WTC11 (cell line): ENCODE results near the gene KCNQ4.

ENCODE experiments used
- CREB1 ChIP-seq: sonication (generic); formaldehyde crosslinking; IDR thresholded peaks from 2 replicates; pipeline ENCODE4 v1.8.0; 2023; ENCODE audit warnings: mild to moderate bottlenecking, missing genetic modification reagents
- GABPB1 ChIP-seq: sonication (generic); formaldehyde crosslinking; IDR thresholded peaks from 2 replicates; pipeline ENCODE4 v1.8.1; 2023; ENCODE audit warnings: mild to moderate bottlenecking, missing genetic modification reagents
- MXD4 ChIP-seq: fragments of 250-450 bp; sonication (Bioruptor Pico); IDR thresholded peaks from 2 replicates; pipeline ENCODE4 v1.8.0; 2021; ENCODE audit warnings: mild to moderate bottlenecking, moderate library complexity, borderline replicate concordance
- NFE2L1 ChIP-seq: sonication (generic); formaldehyde crosslinking; IDR thresholded peaks from 2 replicates; pipeline ENCODE4 v1.8.1; 2023; ENCODE audit warnings: missing genetic modification reagents
- ZNF396 ChIP-seq: fragments of 250-450 bp; sonication (Bioruptor Pico); IDR thresholded peaks from 2 replicates; pipeline ENCODE4 v1.8.0; 2021; ENCODE audit warnings: mild to moderate bottlenecking, moderate library complexity, borderline replicate concordance
- TF ChIP-seq, protein P1 (sequence below): fragments of 200-600 bp; IDR thresholded peaks from 2 replicates; pipeline ENCODE4 v1.8.0; 2022; ENCODE audit warnings: antibody characterized with exemption
- TF ChIP-seq, protein P2 (sequence below): sonication (generic); formaldehyde crosslinking; IDR thresholded peaks from 2 replicates; pipeline ENCODE4 v1.8.0; 2022; ENCODE audit warnings: mild to moderate bottlenecking, missing genetic modification reagents
- TF ChIP-seq, protein P3 (sequence below): sonication (generic); formaldehyde crosslinking; IDR thresholded peaks from 2 replicates; pipeline ENCODE4 v1.8.0; 2023; ENCODE audit warnings: missing genetic modification reagents, mild to moderate bottlenecking, borderline replicate concordance
- TF ChIP-seq, protein P4 (sequence below): sonication (generic); formaldehyde crosslinking; IDR thresholded peaks from 2 replicates; pipeline ENCODE4 v1.8.0; 2023; ENCODE audit warnings: mild to moderate bottlenecking, missing genetic modification reagents
- TF ChIP-seq, protein P5 (sequence below): sonication (generic); formaldehyde crosslinking; IDR thresholded peaks from 2 replicates; pipeline ENCODE4 v1.8.0; 2022; ENCODE audit warnings: mild to moderate bottlenecking, missing genetic modification reagents
- TF ChIP-seq, protein P6 (sequence below): sonication (generic); formaldehyde crosslinking; IDR thresholded peaks from 2 replicates; pipeline ENCODE4 v1.8.1; 2022; ENCODE audit warnings: mild to moderate bottlenecking, missing genetic modification reagents, moderate library complexity, borderline replicate concordance
- TF ChIP-seq, protein P7 (sequence below): sonication (generic); formaldehyde crosslinking; IDR thresholded peaks from 2 replicates; pipeline ENCODE4 v1.8.1; 2023; ENCODE audit warnings: mild to moderate bottlenecking, missing genetic modification reagents, moderate library complexity

DNA sequence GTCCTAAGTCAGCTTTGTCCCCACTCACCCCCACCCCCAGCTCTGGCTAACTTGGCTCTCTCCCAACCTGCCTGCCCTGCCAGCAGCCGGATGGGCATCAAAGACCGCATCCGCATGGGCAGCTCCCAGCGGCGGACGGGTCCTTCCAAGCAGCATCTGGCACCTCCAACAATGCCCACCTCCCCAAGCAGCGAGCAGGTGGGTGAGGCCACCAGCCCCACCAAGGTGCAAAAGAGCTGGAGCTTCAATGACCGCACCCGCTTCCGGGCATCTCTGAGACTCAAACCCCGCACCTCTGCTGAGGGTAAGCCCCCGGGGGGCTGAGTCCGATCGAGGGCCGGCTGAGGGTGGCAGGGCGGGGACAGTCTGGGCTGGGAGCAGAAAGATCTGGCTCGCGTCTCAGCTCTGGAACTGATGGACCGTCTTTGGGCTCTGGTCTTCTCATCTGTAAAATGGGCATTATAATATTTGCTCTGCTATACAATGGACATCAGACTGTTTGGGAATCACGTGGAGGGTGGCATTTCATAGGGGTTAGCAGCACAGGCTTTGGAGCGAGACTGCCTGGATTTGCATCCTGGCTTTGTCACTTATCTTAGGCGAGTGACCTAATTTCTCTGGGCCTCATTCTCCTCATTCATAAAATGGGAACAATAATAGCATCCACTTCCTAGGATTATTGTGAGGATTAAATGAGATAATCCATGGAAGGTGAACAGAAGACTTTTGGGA lies 47.6 kb downstream of the KCNQ4 start:
- TF ChIP-seq, protein P1, sequence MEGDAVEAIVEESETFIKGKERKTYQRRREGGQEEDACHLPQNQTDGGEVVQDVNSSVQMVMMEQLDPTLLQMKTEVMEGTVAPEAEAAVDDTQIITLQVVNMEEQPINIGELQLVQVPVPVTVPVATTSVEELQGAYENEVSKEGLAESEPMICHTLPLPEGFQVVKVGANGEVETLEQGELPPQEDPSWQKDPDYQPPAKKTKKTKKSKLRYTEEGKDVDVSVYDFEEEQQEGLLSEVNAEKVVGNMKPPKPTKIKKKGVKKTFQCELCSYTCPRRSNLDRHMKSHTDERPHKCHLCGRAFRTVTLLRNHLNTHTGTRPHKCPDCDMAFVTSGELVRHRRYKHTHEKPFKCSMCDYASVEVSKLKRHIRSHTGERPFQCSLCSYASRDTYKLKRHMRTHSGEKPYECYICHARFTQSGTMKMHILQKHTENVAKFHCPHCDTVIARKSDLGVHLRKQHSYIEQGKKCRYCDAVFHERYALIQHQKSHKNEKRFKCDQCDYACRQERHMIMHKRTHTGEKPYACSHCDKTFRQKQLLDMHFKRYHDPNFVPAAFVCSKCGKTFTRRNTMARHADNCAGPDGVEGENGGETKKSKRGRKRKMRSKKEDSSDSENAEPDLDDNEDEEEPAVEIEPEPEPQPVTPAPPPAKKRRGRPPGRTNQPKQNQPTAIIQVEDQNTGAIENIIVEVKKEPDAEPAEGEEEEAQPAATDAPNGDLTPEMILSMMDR, result no peak
- TF ChIP-seq CREB1 (CRISPR knock-in tag), result no peak
- TF ChIP-seq, protein P2, sequence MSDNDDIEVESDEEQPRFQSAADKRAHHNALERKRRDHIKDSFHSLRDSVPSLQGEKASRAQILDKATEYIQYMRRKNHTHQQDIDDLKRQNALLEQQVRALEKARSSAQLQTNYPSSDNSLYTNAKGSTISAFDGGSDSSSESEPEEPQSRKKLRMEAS (CRISPR knock-in tag), result no peak
- no peak for TF ChIP-seq NFE2L1
- TF ChIP-seq, protein P3, sequence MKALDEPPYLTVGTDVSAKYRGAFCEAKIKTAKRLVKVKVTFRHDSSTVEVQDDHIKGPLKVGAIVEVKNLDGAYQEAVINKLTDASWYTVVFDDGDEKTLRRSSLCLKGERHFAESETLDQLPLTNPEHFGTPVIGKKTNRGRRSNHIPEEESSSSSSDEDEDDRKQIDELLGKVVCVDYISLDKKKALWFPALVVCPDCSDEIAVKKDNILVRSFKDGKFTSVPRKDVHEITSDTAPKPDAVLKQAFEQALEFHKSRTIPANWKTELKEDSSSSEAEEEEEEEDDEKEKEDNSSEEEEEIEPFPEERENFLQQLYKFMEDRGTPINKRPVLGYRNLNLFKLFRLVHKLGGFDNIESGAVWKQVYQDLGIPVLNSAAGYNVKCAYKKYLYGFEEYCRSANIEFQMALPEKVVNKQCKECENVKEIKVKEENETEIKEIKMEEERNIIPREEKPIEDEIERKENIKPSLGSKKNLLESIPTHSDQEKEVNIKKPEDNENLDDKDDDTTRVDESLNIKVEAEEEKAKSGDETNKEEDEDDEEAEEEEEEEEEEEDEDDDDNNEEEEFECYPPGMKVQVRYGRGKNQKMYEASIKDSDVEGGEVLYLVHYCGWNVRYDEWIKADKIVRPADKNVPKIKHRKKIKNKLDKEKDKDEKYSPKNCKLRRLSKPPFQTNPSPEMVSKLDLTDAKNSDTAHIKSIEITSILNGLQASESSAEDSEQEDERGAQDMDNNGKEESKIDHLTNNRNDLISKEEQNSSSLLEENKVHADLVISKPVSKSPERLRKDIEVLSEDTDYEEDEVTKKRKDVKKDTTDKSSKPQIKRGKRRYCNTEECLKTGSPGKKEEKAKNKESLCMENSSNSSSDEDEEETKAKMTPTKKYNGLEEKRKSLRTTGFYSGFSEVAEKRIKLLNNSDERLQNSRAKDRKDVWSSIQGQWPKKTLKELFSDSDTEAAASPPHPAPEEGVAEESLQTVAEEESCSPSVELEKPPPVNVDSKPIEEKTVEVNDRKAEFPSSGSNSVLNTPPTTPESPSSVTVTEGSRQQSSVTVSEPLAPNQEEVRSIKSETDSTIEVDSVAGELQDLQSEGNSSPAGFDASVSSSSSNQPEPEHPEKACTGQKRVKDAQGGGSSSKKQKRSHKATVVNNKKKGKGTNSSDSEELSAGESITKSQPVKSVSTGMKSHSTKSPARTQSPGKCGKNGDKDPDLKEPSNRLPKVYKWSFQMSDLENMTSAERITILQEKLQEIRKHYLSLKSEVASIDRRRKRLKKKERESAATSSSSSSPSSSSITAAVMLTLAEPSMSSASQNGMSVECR (CRISPR knock-in tag), result no peak
- no peak for TF ChIP-seq MXD4
- TF ChIP-seq ZNF396 (CRISPR knock-in tag), result no peak
- TF ChIP-seq, protein P4, sequence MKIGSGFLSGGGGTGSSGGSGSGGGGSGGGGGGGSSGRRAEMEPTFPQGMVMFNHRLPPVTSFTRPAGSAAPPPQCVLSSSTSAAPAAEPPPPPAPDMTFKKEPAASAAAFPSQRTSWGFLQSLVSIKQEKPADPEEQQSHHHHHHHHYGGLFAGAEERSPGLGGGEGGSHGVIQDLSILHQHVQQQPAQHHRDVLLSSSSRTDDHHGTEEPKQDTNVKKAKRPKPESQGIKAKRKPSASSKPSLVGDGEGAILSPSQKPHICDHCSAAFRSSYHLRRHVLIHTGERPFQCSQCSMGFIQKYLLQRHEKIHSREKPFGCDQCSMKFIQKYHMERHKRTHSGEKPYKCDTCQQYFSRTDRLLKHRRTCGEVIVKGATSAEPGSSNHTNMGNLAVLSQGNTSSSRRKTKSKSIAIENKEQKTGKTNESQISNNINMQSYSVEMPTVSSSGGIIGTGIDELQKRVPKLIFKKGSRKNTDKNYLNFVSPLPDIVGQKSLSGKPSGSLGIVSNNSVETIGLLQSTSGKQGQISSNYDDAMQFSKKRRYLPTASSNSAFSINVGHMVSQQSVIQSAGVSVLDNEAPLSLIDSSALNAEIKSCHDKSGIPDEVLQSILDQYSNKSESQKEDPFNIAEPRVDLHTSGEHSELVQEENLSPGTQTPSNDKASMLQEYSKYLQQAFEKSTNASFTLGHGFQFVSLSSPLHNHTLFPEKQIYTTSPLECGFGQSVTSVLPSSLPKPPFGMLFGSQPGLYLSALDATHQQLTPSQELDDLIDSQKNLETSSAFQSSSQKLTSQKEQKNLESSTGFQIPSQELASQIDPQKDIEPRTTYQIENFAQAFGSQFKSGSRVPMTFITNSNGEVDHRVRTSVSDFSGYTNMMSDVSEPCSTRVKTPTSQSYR (CRISPR knock-in tag), result no peak
- TF ChIP-seq, protein P5, sequence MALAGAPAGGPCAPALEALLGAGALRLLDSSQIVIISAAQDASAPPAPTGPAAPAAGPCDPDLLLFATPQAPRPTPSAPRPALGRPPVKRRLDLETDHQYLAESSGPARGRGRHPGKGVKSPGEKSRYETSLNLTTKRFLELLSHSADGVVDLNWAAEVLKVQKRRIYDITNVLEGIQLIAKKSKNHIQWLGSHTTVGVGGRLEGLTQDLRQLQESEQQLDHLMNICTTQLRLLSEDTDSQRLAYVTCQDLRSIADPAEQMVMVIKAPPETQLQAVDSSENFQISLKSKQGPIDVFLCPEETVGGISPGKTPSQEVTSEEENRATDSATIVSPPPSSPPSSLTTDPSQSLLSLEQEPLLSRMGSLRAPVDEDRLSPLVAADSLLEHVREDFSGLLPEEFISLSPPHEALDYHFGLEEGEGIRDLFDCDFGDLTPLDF (CRISPR knock-in tag), result no peak
- TF ChIP-seq, protein P6, sequence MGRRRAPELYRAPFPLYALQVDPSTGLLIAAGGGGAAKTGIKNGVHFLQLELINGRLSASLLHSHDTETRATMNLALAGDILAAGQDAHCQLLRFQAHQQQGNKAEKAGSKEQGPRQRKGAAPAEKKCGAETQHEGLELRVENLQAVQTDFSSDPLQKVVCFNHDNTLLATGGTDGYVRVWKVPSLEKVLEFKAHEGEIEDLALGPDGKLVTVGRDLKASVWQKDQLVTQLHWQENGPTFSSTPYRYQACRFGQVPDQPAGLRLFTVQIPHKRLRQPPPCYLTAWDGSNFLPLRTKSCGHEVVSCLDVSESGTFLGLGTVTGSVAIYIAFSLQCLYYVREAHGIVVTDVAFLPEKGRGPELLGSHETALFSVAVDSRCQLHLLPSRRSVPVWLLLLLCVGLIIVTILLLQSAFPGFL, result no peak
- TF ChIP-seq, protein P7, sequence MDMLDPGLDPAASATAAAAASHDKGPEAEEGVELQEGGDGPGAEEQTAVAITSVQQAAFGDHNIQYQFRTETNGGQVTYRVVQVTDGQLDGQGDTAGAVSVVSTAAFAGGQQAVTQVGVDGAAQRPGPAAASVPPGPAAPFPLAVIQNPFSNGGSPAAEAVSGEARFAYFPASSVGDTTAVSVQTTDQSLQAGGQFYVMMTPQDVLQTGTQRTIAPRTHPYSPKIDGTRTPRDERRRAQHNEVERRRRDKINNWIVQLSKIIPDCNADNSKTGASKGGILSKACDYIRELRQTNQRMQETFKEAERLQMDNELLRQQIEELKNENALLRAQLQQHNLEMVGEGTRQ (CRISPR knock-in tag), result no peak
- TF ChIP-seq GABPB1 (CRISPR knock-in tag), result no peak
